KMS-11 (cell line): Measurements from ENCODE around the gene PGR.

Experiments used
- H2AFZ ChIP-seq: fragments of 200-600 bp; sonication (generic); 2 replicates; pipeline ENCODE4 v1.6.1; 2016; ENCODE audit warnings: antibody characterized with exemption, mixed run types, low read depth
- H3K27ac ChIP-seq: fragments of 200-600 bp; sonication (generic); 2 replicates; pipeline ENCODE4 v1.6.1; 2016; ENCODE audit warnings: mild to moderate bottlenecking, mixed run types
- H3K27me3 ChIP-seq: fragments of 200-600 bp; sonication (generic); 2 replicates; pipeline ENCODE4 v1.6.1; 2017; ENCODE audit warnings: mild to moderate bottlenecking, low read depth, mixed run types, moderate library complexity; ENCODE audit not compliant: insufficient read depth
- H3K36me3 ChIP-seq: fragments of 200-600 bp; sonication (generic); 2 replicates; pipeline ENCODE4 v1.6.1; 2017; ENCODE audit warnings: mild to moderate bottlenecking, mixed run types; ENCODE audit not compliant: insufficient read depth
- H3K4me1 ChIP-seq: fragments of 200-600 bp; sonication (generic); 2 replicates; pipeline ENCODE4 v1.6.1; 2016; ENCODE audit warnings: mild to moderate bottlenecking, low read depth, mixed run types; ENCODE audit not compliant: poor library complexity, severe bottlenecking
- H3K4me2 ChIP-seq: fragments of 200-600 bp; sonication (generic); 2 replicates; pipeline ENCODE4 v1.7.0; 2016; ENCODE audit warnings: mild to moderate bottlenecking, mixed run types
- H3K4me3 ChIP-seq: fragments of 200-600 bp; sonication (generic); IDR thresholded peaks from 2 replicates; pipeline ENCODE4 v1.6.1; 2017; ENCODE audit warnings: low read depth, low read length, mixed read lengths; ENCODE audit not compliant: insufficient read depth
- H3K79me2 ChIP-seq: fragments of 200-600 bp; sonication (generic); 2 replicates; pipeline ENCODE4 v1.6.1; 2016; ENCODE audit warnings: low read depth, mixed run types; ENCODE audit not compliant: insufficient read depth
- H3K9ac ChIP-seq: fragments of 200-600 bp; sonication (generic); 2 replicates; pipeline ENCODE4 v1.6.1; 2016; ENCODE audit warnings: mild to moderate bottlenecking, mixed run types
- H4K20me1 ChIP-seq: fragments of 200-600 bp; sonication (generic); 2 replicates; pipeline ENCODE4 v1.6.1; 2016; ENCODE audit warnings: mild to moderate bottlenecking, mixed run types; ENCODE audit not compliant: insufficient read depth
- CTCF ChIP-seq: fragments of 200-600 bp; sonication (generic); conservative IDR thresholded peaks from 2 replicates; pipeline ENCODE4 v1.6.1; 2017; ENCODE audit warnings: low read depth, mild to moderate bottlenecking, antibody characterized with exemption, low read length, moderate library complexity, mixed read lengths

The PGR gene

DNA sequence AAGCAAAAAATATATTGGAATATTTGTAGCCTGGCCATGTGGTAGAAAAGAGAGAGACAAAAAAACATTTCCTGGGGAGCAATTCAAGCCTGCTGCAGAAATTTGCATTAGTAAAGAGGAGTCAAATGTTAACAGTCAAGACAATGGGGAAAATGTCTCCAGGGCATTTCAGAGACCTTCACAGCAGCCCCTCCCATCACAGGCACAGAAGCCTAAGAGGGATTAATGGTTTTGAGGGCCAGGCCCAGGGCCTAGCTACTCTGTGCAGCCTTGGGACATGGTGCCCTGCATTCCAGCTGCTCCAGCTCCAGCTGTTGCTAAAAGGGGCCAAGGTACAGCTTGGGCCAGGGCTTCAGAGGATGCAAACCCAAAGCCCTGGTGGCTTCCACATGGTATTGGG lies 46.8 kb downstream of the PGR start:
- no peak for TF ChIP-seq CTCF

DNA sequence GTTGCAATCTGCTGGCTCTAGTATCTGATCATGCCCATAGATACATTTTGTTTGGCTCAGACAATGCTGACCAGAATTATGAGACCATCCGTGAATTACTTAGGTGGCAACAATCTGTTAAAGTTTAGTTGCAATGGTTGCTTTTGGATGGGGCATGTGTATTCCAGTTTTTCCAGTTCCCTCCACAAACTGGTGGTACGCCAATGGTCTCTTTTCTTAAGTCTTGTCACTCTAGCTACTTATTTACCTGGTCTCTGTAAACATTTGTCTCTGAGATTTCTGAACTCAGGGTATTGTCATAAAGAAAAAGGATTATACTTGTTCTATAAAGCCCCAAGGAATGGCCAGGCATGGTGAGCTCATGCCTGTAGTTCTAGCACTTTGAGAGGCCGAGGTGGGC lies 65.9 kb downstream of the PGR start:
- TF ChIP-seq CTCF: no peak
- no peaks in the 10 kb centered on the region for H4K20me1 ChIP-seq
- H3K4me2 ChIP-seq: no peak overlapping the region
- no peaks in the 10 kb centered on the region for H3K27me3 ChIP-seq
- H3K9ac ChIP-seq: no peak overlapping the region
- H2AFZ ChIP-seq: no peak overlapping the region
- H3K79me2 ChIP-seq: no peaks in the 10 kb centered on the region
- H3K4me3 ChIP-seq: no peak overlapping the region
- H3K36me3 ChIP-seq: no peaks in the 10 kb centered on the region
- H3K27ac ChIP-seq: no peak overlapping the region
- no peaks in the 10 kb centered on the region for H3K4me1 ChIP-seq

More for the DNA sequence above, 46.8 kb downstream of the PGR start:
- Histone ChIP-seq H3K27me3 (no peaks in the 10 kb centered on the region), H3K79me2 (no peaks in the 10 kb centered on the region), H3K4me2 (no peak overlapping the region), H3K27ac (no peak overlapping the region), H2AFZ (no peak overlapping the region), H3K4me1 (no peaks in the 10 kb centered on the region), H4K20me1 (no peaks in the 10 kb centered on the region), H3K36me3 (no peaks in the 10 kb centered on the region), H3K9ac (no peak overlapping the region), H3K4me3 (no peak overlapping the region)

DNA sequence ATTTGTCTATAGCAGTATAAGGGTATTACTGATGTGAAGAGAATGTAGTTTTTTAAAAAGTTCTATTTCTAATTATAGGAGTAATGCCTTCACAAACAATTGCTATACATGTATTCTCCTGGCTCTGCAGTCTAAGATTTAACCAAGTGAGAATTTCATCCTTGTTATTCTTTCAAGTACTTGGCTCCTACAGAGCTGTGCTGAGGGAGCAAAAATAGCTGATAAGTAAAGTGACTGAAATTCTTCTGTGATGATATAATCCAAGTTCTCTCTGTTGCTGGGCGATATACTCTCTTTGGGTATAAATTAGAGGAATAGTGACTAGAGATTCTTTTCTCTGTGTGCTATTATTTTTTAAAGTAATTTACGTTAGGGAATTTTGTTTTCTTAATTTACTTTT lies 68.0 kb downstream of the PGR start:
- no peak overlapping the region for H3K4me2 ChIP-seq
- H3K36me3 ChIP-seq: no peaks in the 10 kb centered on the region
- no peak overlapping the region for H2AFZ ChIP-seq
- no peaks in the 10 kb centered on the region for H3K4me1 ChIP-seq
- no peak overlapping the region for H3K9ac ChIP-seq
- H3K4me3 ChIP-seq: no peak overlapping the region
- TF ChIP-seq CTCF: no peak
- H3K79me2 ChIP-seq: no peaks in the 10 kb centered on the region
- H4K20me1 ChIP-seq: no peaks in the 10 kb centered on the region
- no peaks in the 10 kb centered on the region for H3K27me3 ChIP-seq
- H3K27ac ChIP-seq: no peak overlapping the region

GRCh38 chr11:101059331-101059730 lies 70.3 kb downstream of the PGR start:
- no peak overlapping the region for H3K9ac ChIP-seq
- H2AFZ ChIP-seq: no peak overlapping the region
- no peaks in the 10 kb centered on the region for H3K79me2 ChIP-seq
- H3K4me2 ChIP-seq: no peak overlapping the region
- no peaks in the 10 kb centered on the region for H4K20me1 ChIP-seq
- no peaks in the 10 kb centered on the region for H3K36me3 ChIP-seq
- no peaks in the 10 kb centered on the region for H3K27me3 ChIP-seq
- H3K4me3 ChIP-seq: no peak overlapping the region
- H3K4me1 ChIP-seq: no peaks in the 10 kb centered on the region
- H3K27ac ChIP-seq: no peak overlapping the region
- no peak for TF ChIP-seq CTCF

DNA sequence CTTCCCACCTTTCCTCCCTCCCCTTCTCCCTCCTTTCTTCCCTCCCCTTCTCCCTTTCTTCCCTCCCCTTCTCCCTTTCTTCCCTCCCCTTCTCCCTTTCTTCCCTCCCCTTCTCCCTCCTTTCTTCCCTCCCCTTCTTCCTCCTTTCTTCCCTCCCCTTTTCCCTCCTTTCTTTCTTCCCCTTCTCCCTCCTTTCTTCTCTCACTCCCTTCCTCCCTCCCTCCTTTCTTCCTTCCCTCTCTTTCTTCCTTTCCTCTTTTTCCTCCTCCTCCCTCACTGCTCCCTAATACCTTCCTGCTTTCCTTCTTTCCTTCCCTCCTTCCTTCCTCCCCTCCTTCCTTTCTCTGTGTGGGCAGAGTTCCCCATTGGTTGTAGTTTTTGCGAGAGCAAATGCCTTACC lies 76.1 kb downstream of the PGR start:
- H3K79me2 ChIP-seq: no peaks in the 10 kb centered on the region
- H2AFZ ChIP-seq: no peak overlapping the region
- no peaks in the 10 kb centered on the region for H3K4me1 ChIP-seq
- no peak overlapping the region for H3K4me3 ChIP-seq
- H3K36me3 ChIP-seq: no peaks in the 10 kb centered on the region
- no peaks in the 10 kb centered on the region for H4K20me1 ChIP-seq
- no peak overlapping the region for H3K4me2 ChIP-seq
- no peak for TF ChIP-seq CTCF
- H3K27me3 ChIP-seq: no peaks in the 10 kb centered on the region
- no peak overlapping the region for H3K9ac ChIP-seq
- no peak overlapping the region for H3K27ac ChIP-seq
